Fibroblast of mammary gland (primary cell): ENCODE data around the gene TOMM20L.
A peak's percentile ranks its signal among the peaks of the same experiment; 100 is the strongest.

Experiments
- DNase-seq: peaks from one replicate; pipeline ENCODE4 v3.0.0-alpha.2; 2010; ENCODE audit warnings: low read depth
- H3K4me3 ChIP-seq: 2 replicates; pipeline ENCODE4 v1.5.1; 2011; ENCODE audit warnings: low read depth, mild to moderate bottlenecking, low read length, moderate library complexity; ENCODE audit not compliant: control insufficient read depth
- CTCF ChIP-seq: conservative IDR thresholded peaks from 2 replicates; pipeline ENCODE4 v1.5.1; 2011; ENCODE audit warnings: low read depth, low read length, inconsistent platforms; ENCODE audit not compliant: control insufficient read depth, insufficient read depth

The TOMM20L gene

GRCh38 chr14:58427281-58428117, 31.8 kb downstream of the TOMM20L start, which contains the start of the genes KIAA0586 and TIMM9:
KIAA0586 (plus strand) TSS chr14:58427719; CDS start chr14:58428265, 546 bp downstream.
TIMM9 (minus strand) TSS chr14:58427531; CDS start chr14:58411945, 15,586 bp downstream.
- TF ChIP-seq CTCF: no peak
- peak; percentile 99 for DNase-seq
- H3K4me3 ChIP-seq: peak within 1 kb of the TSS; percentile 80

GRCh38 chr14:58428118-58428683, 32.5 kb downstream of the TOMM20L start:
- no peak for TF ChIP-seq CTCF
- H3K4me3 ChIP-seq: peak overlapping the region; percentile 80
- peak; percentile 73 for DNase-seq

GRCh38 chr14:58430156-58430555, 34.4 kb downstream of the TOMM20L start:
- TF ChIP-seq CTCF: no peak
- H3K4me3 ChIP-seq: no peak overlapping the region
- peak; percentile 70 for DNase-seq

- H3K4me3 ChIP-seq: no peak overlapping the region
- DNase-seq: no peak
- no peak for TF ChIP-seq CTCF
Measured at GRCh38 chr14:58439476-58439875, 43.7 kb downstream of the TOMM20L start.

GRCh38 chr14:58444627-58445026, 48.9 kb downstream of the TOMM20L start:
- TF ChIP-seq CTCF: no peak
- no peak for DNase-seq
- no peak overlapping the region for H3K4me3 ChIP-seq

GRCh38 chr14:58455593-58456265, 60.0 kb downstream of the TOMM20L start:
- no peak for DNase-seq
- no peak for TF ChIP-seq CTCF
- no peak overlapping the region for H3K4me3 ChIP-seq
